Mesenchymal stem cell (in vitro differentiated cells and primary cell): ENCODE results near the gene SLC9A3.

ENCODE experiments used
- DNase-seq: peaks from one replicate; pipeline ENCODE4 v3.0.0-alpha.2; 2013
- H2AFZ ChIP-seq: one replicate; pipeline ENCODE4 v1.6.1; 2013; ENCODE audit warnings: low read depth, mild to moderate bottlenecking, control low read depth, inconsistent platforms, low read length, moderate library complexity
- H2AK5ac ChIP-seq: 2 replicates; pipeline ENCODE4 v1.6.1; 2013; ENCODE audit warnings: low read length, moderate library complexity, mild to moderate bottlenecking, inconsistent platforms; ENCODE audit not compliant: severe bottlenecking
- H2BK120ac ChIP-seq: one replicate; pipeline ENCODE4 v1.6.1; 2013; ENCODE audit warnings: low read depth, mild to moderate bottlenecking, inconsistent platforms, low read length, moderate library complexity
- H2BK12ac ChIP-seq, 2 experiments: one replicate each; pipeline ENCODE4 v1.6.1; 2013; ENCODE audit warnings: inconsistent platforms in 2 of 2, low read length in 2 of 2, mild to moderate bottlenecking in 2 of 2, moderate library complexity in 2 of 2, control low read depth in 1 of 2
- H2BK15ac ChIP-seq: one replicate; pipeline ENCODE4 v1.6.1; 2013; ENCODE audit warnings: mild to moderate bottlenecking, low read depth, inconsistent platforms; ENCODE audit not compliant: poor library complexity, severe bottlenecking
- H2BK5ac ChIP-seq: 2 replicates; pipeline ENCODE4 v1.6.1; 2013; ENCODE audit warnings: low read depth, mild to moderate bottlenecking, low read length, control low read depth, inconsistent platforms; ENCODE audit not compliant: poor library complexity, severe bottlenecking
- H3K14ac ChIP-seq, 2 experiments: one replicate each; pipeline ENCODE4 v1.6.1; 2013; ENCODE audit warnings: inconsistent platforms in 2 of 2, low read length in 2 of 2, control low read depth in 1 of 2, mild to moderate bottlenecking in 1 of 2, moderate library complexity in 1 of 2
- H3K18ac ChIP-seq, 2 experiments: one replicate each; pipeline ENCODE4 v1.6.1; 2013; ENCODE audit warnings: inconsistent platforms in 2 of 2, low read length in 2 of 2, control low read depth in 1 of 2, low read depth in 1 of 2, mild to moderate bottlenecking in 1 of 2
- H3K23ac ChIP-seq, 2 experiments: one replicate each; pipeline ENCODE4 v1.6.1; 2013; ENCODE audit warnings: inconsistent platforms in 2 of 2, low read length in 2 of 2, mild to moderate bottlenecking in 2 of 2, moderate library complexity in 2 of 2, control low read depth in 1 of 2
- H3K27ac ChIP-seq: 2 replicates; pipeline ENCODE4 v1.5.1; 2013; ENCODE audit warnings: mild to moderate bottlenecking, moderate library complexity, low read length, control low read depth, inconsistent platforms; ENCODE audit not compliant: poor library complexity, severe bottlenecking
- H3K27me3 ChIP-seq, 2 experiments: 2 replicates each; pipeline versions ENCODE4 v1.6.1 to v1.7.0; 2013; ENCODE audit warnings: low read length in 2 of 2, mild to moderate bottlenecking in 2 of 2, moderate library complexity in 2 of 2, control low read depth in 1 of 2, inconsistent platforms in 1 of 2; ENCODE audit not compliant: control insufficient read depth in 1 of 2, insufficient read depth in 1 of 2
- H3K36me3 ChIP-seq, 2 experiments: 2 replicates each; pipeline versions ENCODE4 v1.6.1 to v1.7.0; 2013; ENCODE audit warnings: low read length in 2 of 2, control low read depth in 1 of 2, inconsistent platforms in 1 of 2, low read depth in 1 of 2, mild to moderate bottlenecking in 1 of 2; ENCODE audit not compliant: insufficient read depth in 2 of 2, control insufficient read depth in 1 of 2
- H3K4ac ChIP-seq, 2 experiments: one replicate each; pipeline ENCODE4 v1.6.1; 2013; ENCODE audit warnings: inconsistent platforms in 2 of 2, low read length in 2 of 2, mild to moderate bottlenecking in 2 of 2, moderate library complexity in 2 of 2, control low read depth in 1 of 2, low read depth in 1 of 2
- H3K4me1 ChIP-seq: 2 replicates; pipeline ENCODE4 v1.6.1; 2013; ENCODE audit warnings: low read depth, low read length, control low read depth; ENCODE audit not compliant: control insufficient read depth, insufficient read depth
- H3K4me2 ChIP-seq: 2 replicates; pipeline ENCODE4 v1.6.1; 2013; ENCODE audit warnings: low read length, mild to moderate bottlenecking, inconsistent platforms; ENCODE audit not compliant: poor library complexity, severe bottlenecking
- H3K4me3 ChIP-seq, 2 experiments: 2 replicates each; pipeline versions ENCODE4 v1.5.1 to v1.7.0; 2013; ENCODE audit warnings: low read length in 2 of 2, mild to moderate bottlenecking in 2 of 2, control low read depth in 1 of 2, low read depth in 1 of 2; ENCODE audit not compliant: insufficient read depth in 1 of 2
- H3K79me1 ChIP-seq: replicated peaks from 2 replicates; pipeline ENCODE4 v1.6.1; 2013; ENCODE audit warnings: mild to moderate bottlenecking, control low read depth, low read length, inconsistent platforms; ENCODE audit not compliant: poor library complexity, severe bottlenecking
- H3K9ac ChIP-seq: 2 replicates; pipeline ENCODE4 v1.7.0; 2013; ENCODE audit warnings: mild to moderate bottlenecking, low read length, moderate library complexity
- H3K9me3 ChIP-seq: 2 replicates; pipeline ENCODE4 v1.7.0; 2013; ENCODE audit warnings: mild to moderate bottlenecking, low read length; ENCODE audit not compliant: control insufficient read depth
- H4K8ac ChIP-seq: one replicate; pipeline ENCODE4 v1.6.1; 2013; ENCODE audit warnings: inconsistent platforms, mild to moderate bottlenecking, low read length, moderate library complexity
- H4K91ac ChIP-seq: one replicate; pipeline ENCODE4 v1.6.1; 2013; ENCODE audit warnings: mild to moderate bottlenecking, low read length, inconsistent platforms
- WGBS: methylation state at CpG from one replicate; pipeline ENCODE4 v1.1.7; 2013; ENCODE audit warnings: mixed read lengths; 5-methylcytosine and 5-hydroxymethylcytosine counted together

Gene SLC9A3

GRCh38 chr5:423233-423565 is 101.0 kb downstream of the SLC9A3 start:
- DNase-seq = no peak
- no peak overlapping the region for H2BK15ac ChIP-seq
- no peak overlapping the region for H3K4me3 ChIP-seq
- no peak overlapping the region for H3K4ac ChIP-seq
- no peak overlapping the region for H2AK5ac ChIP-seq
- no peak overlapping the region for H3K9ac ChIP-seq
- H4K8ac ChIP-seq = no peak overlapping the region
- no peak overlapping the region for H4K91ac ChIP-seq
- WGBS = 84% methylated on average over 9 of the region's 9 CpGs
- no peaks in the 10 kb centered on the region for H3K79me1 ChIP-seq
- no peak overlapping the region for H3K27ac ChIP-seq
- H3K14ac ChIP-seq = no peak overlapping the region
- H2BK120ac ChIP-seq = no peak overlapping the region
- H3K4me2 ChIP-seq = no peak overlapping the region
- H3K27me3 ChIP-seq = no peaks in the 10 kb centered on the region
- no peak overlapping the region for H2AFZ ChIP-seq
- no peak overlapping the region for H3K23ac ChIP-seq
- H2BK12ac ChIP-seq = no peak overlapping the region
- peaks cover 3 to 34% of the 10 kb centered on the region in 2 experiments for H3K36me3 ChIP-seq
- no peaks in the 10 kb centered on the region for H3K9me3 ChIP-seq
- no peak overlapping the region for H2BK5ac ChIP-seq
- H3K4me1 ChIP-seq = peaks cover 18% of the 10 kb centered on the region
- H3K18ac ChIP-seq = no peak overlapping the region

DNA sequence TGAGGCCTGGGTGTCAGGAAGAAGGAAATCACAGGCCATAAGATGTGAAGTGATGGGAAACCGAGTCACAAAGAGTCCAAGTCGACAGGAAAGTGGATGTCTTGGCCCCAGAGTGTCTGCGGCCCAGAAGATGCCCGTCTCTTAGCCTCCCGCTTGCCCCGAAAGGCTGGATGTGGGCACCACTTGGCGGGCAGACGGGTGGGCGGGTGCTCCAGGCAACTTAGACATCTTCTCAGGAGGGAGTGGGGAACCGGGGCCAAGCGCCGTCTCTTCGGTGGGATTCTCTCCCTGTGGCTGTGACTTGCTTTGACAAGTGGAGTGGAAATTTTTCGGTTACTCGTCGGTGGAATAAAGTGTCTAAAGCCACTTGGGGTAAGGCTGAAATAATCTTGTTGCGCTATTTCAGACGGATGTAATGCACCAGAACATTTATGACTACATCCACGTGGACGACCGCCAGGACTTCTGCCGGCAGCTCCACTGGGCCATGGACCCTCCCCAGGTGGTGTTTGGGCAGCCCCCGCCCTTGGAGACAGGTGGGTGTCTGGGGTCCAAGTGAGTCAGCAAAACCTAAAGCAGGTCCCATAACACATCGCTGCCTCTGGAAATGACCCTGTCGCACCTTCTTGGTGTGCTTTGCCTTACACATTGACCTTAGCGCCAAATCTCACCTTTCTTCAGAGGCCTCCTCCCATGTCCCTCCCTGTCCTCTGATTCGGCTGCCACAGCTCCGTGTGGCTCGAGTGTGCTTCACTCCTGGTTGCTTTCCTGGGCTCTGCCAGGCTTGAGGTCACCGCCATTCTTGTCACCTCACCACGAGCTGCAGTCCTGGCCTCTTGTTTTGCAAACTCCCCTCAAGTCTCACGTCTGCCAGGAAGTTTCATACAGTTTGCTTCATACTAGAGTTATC is 101.7 kb downstream of the SLC9A3 start:
- Histone ChIP-seq H3K79me1 (no peaks in the 10 kb centered on the region), H4K8ac (no peak overlapping the region), H3K4me1 (peaks cover 17% of the 10 kb centered on the region), H2BK5ac (no peak overlapping the region), H3K36me3 (peaks cover 3 to 28% of the 10 kb centered on the region in 2 experiments), H2AK5ac (no peak overlapping the region), H2AFZ (no peak overlapping the region), H3K27me3 (no peaks in the 10 kb centered on the region), H3K9me3 (no peaks in the 10 kb centered on the region), H3K14ac (no peak overlapping the region), H3K4me2 (no peak overlapping the region), H2BK12ac (peak overlapping the region in 1 of 2 experiments; percentile 23), H3K4ac (no peak overlapping the region), H3K4me3 (no peak overlapping the region), H2BK120ac (no peak overlapping the region), H3K18ac (peak overlapping the region in 1 of 2 experiments; percentile 29), H3K9ac (no peak overlapping the region), H2BK15ac (no peak overlapping the region), H3K27ac (no peak overlapping the region), H3K23ac (no peak overlapping the region), H4K91ac (no peak overlapping the region)
- 89% methylated on average over 32 of the region's 32 CpGs for WGBS
- DNase-seq = no peak

- no peak for DNase-seq
- peaks cover 3 to 27% of the 10 kb centered on the region in 2 experiments for H3K36me3 ChIP-seq
- H3K79me1 ChIP-seq = no peaks in the 10 kb centered on the region
- H2BK12ac ChIP-seq = peak overlapping the region in 1 of 2 experiments; percentile 46
- no peak overlapping the region for H2BK5ac ChIP-seq
- no peaks in the 10 kb centered on the region for H3K9me3 ChIP-seq
- H3K4me1 ChIP-seq = peaks cover 17% of the 10 kb centered on the region
- H2BK15ac ChIP-seq = no peak overlapping the region
- no peak overlapping the region for H3K23ac ChIP-seq
- no peak overlapping the region for H4K8ac ChIP-seq
- 95% methylated on average over 13 of the region's 13 CpGs for whole genome bisulfite sequencing
- no peak overlapping the region for H3K27ac ChIP-seq
- H3K18ac ChIP-seq = no peak overlapping the region
- no peak overlapping the region for H3K4me2 ChIP-seq
- no peak overlapping the region for H3K9ac ChIP-seq
- no peak overlapping the region for H3K4ac ChIP-seq
- H3K27me3 ChIP-seq = no peaks in the 10 kb centered on the region
- no peak overlapping the region for H3K4me3 ChIP-seq
- no peak overlapping the region for H3K14ac ChIP-seq
- H2AFZ ChIP-seq = no peak overlapping the region
- H4K91ac ChIP-seq = no peak overlapping the region
- no peak overlapping the region for H2BK120ac ChIP-seq
- no peak overlapping the region for H2AK5ac ChIP-seq
These were observed 102.3 kb downstream of the SLC9A3 start for GRCh38 chr5:421901-422300.

DNA sequence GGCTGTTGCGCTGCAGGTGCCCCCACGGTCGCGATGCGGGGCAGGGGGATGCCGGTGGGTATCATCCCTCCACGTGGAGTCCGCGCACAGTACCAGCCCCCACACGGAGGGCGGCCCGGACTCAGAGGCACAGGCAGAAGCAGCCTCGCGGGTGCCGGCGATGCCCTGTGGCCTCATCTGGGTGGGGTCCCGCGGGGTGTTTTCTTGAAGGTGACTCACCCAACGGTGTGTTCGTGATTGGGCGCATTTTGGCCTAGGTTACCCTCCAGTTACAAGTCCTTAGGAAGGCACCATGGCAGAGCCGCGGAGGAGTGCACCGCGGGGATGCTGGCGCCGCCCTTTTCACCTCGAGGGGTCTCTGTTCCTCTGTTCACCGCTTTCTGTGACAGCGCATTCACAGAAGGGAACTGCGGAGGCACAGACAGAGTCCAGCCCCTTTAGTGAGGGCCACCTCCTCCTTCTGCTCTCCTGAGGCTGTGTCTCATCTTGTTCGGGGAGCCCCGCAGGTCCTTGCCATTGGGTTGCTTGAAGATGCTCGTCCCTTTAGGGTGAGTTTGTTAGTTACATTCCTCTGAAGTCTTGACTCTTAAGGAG is 102.9 kb downstream of the SLC9A3 start:
- peak overlapping the region; percentile 8 for H2BK120ac ChIP-seq
- H2AK5ac ChIP-seq = no peak overlapping the region
- peaks cover 3 to 26% of the 10 kb centered on the region in 2 experiments for H3K36me3 ChIP-seq
- no peak for DNase-seq
- H3K4ac ChIP-seq = no peak overlapping the region
- no peak overlapping the region for H3K4me2 ChIP-seq
- no peak overlapping the region for H2BK15ac ChIP-seq
- H4K91ac ChIP-seq = no peak overlapping the region
- WGBS = 87% methylated on average over 34 of the region's 34 CpGs
- no peak overlapping the region for H2BK12ac ChIP-seq
- no peak overlapping the region for H3K4me3 ChIP-seq
- H2BK5ac ChIP-seq = no peak overlapping the region
- H3K23ac ChIP-seq = no peak overlapping the region
- H3K9ac ChIP-seq = no peak overlapping the region
- H2AFZ ChIP-seq = no peak overlapping the region
- H4K8ac ChIP-seq = no peak overlapping the region
- H3K27me3 ChIP-seq = no peaks in the 10 kb centered on the region
- H3K79me1 ChIP-seq = no peaks in the 10 kb centered on the region
- no peak overlapping the region for H3K14ac ChIP-seq
- no peak overlapping the region for H3K18ac ChIP-seq
- H3K9me3 ChIP-seq = no peaks in the 10 kb centered on the region
- H3K27ac ChIP-seq = no peak overlapping the region
- peaks cover 17% of the 10 kb centered on the region for H3K4me1 ChIP-seq
